ENCODE measurements around the gene OST4. TPM values are rescaled to one million over a fixed set of nuclear protein-coding genes. Genes with fewer than 3 reads are reported as not detected.
A peak's percentile ranks its signal among the peaks of the same experiment; 100 is the strongest.

OST4 gene
- polyA plus RNA-seq, 3 donors: 209 to 635 (median 615) TPM

DNA sequence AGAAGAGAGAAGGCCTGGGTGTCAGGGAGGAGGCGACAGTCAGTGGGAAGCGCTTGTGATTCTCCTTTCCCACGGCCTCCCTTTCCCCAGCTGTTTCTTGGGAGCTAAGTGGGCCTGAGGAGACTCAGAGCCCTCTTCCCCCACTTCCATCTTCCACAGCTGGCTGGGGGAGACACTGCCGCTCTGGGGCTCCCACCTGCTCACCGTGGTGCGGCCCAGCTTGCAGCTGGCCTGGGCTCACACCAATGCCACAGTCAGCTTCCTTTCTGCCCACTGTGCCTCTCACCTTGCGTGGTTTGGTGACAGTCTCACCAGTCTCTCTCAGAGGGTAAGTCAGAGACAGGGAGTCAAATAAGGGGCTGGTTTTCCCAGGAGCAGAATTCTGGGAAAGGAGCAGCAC, 31.6 kb downstream of the OST4 start:
- DNase-seq: no peak
- 92% methylated on average over 2 of the region's 7 CpGs for WGBS (ENCODE audit: insufficient coverage)
- Mint-ChIP-seq H3K9me3 (no peaks in the 10 kb centered on the region), H3K27ac (peak overlapping the region in 1 of 7 donors; percentile 15), H3K27me3 (ENCODE audit: low read depth in 3 of 3) (no peaks in the 10 kb centered on the region), H3K4me3 (no peak overlapping the region), H3K36me3 (peaks cover 76 to 82% of the 10 kb centered on the region in 2 donors), H3K4me1 (peaks cover 2% of the 10 kb centered on the region)
- H3K4me3 ChIP-seq (replicated peaks in 1 of 3; ENCODE audit: low read depth in 2 of 3, low read length in 3 of 3): no peak overlapping the region
- H4K20me1 ChIP-seq (ENCODE audit: insufficient read depth, low read length): peaks cover 8% of the 10 kb centered on the region
- intact Hi-C loops (cut with micrococcal nuclease): no loop called here
- no peaks in the 10 kb centered on the region for H3K4me1 ChIP-seq (ENCODE audit: control insufficient read depth in 1 of 2, insufficient read depth in 2 of 2, low read length in 2 of 2)
- H3K27ac ChIP-seq (ENCODE audit: low read depth in 1 of 2, low read length in 2 of 2): no peak overlapping the region
- no peaks in the 10 kb centered on the region for H3K9me3 ChIP-seq (replicated peaks in 1 of 2; ENCODE audit: control insufficient read depth in 1 of 2, insufficient read depth in 1 of 2, low read length in 2 of 2)
- H3K36me3 ChIP-seq (replicated peaks in 1 of 2; ENCODE audit: control insufficient read depth in 1 of 2, insufficient read depth in 2 of 2, low read length in 2 of 2): peaks cover 74 to 84% of the 10 kb centered on the region in 2 donors
- H3K9ac ChIP-seq (ENCODE audit: insufficient read depth, low read length, poor library complexity, severe bottlenecking): no peak overlapping the region
- H3K4me2 ChIP-seq (replicated peaks; ENCODE audit: extremely low read depth, low read length, poor library complexity, severe bottlenecking): no peak overlapping the region
- H3K79me2 ChIP-seq (ENCODE audit: insufficient read depth, low read length): peaks cover 10% of the 10 kb centered on the region
- TF ChIP-seq, protein P1, sequence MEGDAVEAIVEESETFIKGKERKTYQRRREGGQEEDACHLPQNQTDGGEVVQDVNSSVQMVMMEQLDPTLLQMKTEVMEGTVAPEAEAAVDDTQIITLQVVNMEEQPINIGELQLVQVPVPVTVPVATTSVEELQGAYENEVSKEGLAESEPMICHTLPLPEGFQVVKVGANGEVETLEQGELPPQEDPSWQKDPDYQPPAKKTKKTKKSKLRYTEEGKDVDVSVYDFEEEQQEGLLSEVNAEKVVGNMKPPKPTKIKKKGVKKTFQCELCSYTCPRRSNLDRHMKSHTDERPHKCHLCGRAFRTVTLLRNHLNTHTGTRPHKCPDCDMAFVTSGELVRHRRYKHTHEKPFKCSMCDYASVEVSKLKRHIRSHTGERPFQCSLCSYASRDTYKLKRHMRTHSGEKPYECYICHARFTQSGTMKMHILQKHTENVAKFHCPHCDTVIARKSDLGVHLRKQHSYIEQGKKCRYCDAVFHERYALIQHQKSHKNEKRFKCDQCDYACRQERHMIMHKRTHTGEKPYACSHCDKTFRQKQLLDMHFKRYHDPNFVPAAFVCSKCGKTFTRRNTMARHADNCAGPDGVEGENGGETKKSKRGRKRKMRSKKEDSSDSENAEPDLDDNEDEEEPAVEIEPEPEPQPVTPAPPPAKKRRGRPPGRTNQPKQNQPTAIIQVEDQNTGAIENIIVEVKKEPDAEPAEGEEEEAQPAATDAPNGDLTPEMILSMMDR (IDR thresholded peaks at IDR 0.05): no peak
- no peaks in the 10 kb centered on the region for H3K27me3 ChIP-seq (ENCODE audit: control insufficient read depth in 2 of 2, insufficient read depth in 2 of 2, low read length in 2 of 2)
- no peak overlapping the region for H2AFZ ChIP-seq (ENCODE audit: insufficient read depth, low read depth, low read length, poor library complexity, severe bottlenecking)

DNA sequence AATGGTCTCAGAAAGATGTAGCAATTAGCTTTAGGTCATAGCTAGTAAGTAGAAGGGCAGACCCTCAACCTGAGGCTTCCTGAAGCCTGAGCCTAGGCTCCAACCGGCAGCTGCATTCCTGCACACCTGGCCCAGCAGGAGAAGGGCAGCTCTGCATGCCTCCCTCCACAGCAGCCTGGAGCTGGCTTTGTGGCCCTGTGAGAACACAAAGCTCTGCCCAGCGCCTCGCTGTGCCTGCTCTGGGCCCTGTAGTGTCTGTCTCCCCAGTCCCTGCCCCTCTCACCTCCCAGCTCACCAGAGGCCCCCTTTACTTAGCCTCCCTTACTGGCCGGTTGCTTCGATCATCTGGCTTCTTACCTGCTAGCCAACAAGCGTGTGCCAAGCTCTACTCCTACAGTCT, 32.0 kb downstream of the OST4 start:
- Mint-ChIP-seq H3K36me3 (peaks cover 77 to 82% of the 10 kb centered on the region in 2 donors), H3K27me3 (ENCODE audit: low read depth in 3 of 3) (no peaks in the 10 kb centered on the region), H3K4me1 (peaks cover 4% of the 10 kb centered on the region), H3K27ac (no peak overlapping the region), H3K4me3 (no peak overlapping the region), H3K9me3 (no peaks in the 10 kb centered on the region)
- no peaks in the 10 kb centered on the region for H3K9me3 ChIP-seq (replicated peaks in 1 of 2; ENCODE audit: control insufficient read depth in 1 of 2, insufficient read depth in 1 of 2, low read length in 2 of 2)
- H3K36me3 ChIP-seq (replicated peaks in 1 of 2; ENCODE audit: control insufficient read depth in 1 of 2, insufficient read depth in 2 of 2, low read length in 2 of 2): peaks cover 74 to 87% of the 10 kb centered on the region in 2 donors
- TF ChIP-seq, protein P1 (IDR thresholded peaks at IDR 0.05): no peak
- peaks cover 15% of the 10 kb centered on the region for H3K79me2 ChIP-seq (ENCODE audit: insufficient read depth, low read length)
- no peaks in the 10 kb centered on the region for H3K27me3 ChIP-seq (ENCODE audit: control insufficient read depth in 2 of 2, insufficient read depth in 2 of 2, low read length in 2 of 2)
- H3K27ac ChIP-seq (ENCODE audit: low read depth in 1 of 2, low read length in 2 of 2): no peak overlapping the region
- H4K20me1 ChIP-seq (ENCODE audit: insufficient read depth, low read length): peaks cover 8% of the 10 kb centered on the region
- no peak for DNase-seq
- H3K4me3 ChIP-seq (replicated peaks in 1 of 3; ENCODE audit: low read depth in 2 of 3, low read length in 3 of 3): no peak overlapping the region
- intact Hi-C loops (cut with micrococcal nuclease): no loop called here
- no peak overlapping the region for H3K4me2 ChIP-seq (replicated peaks; ENCODE audit: extremely low read depth, low read length, poor library complexity, severe bottlenecking)
- H3K4me1 ChIP-seq (ENCODE audit: control insufficient read depth in 1 of 2, insufficient read depth in 2 of 2, low read length in 2 of 2): peaks cover 0 to 1% of the 10 kb centered on the region in 2 donors
- H2AFZ ChIP-seq (ENCODE audit: insufficient read depth, low read depth, low read length, poor library complexity, severe bottlenecking): no peak overlapping the region
- WGBS (ENCODE audit: insufficient coverage): 94% methylated on average over 2 of the region's 6 CpGs
- H3K9ac ChIP-seq (ENCODE audit: insufficient read depth, low read length, poor library complexity, severe bottlenecking): no peak overlapping the region

All from CD14-positive monocyte (primary cell).